NT2/D1 (cell line): Measurements from ENCODE around the gene ZNF518B.

Source experiments
- DNase-seq: peaks from one replicate; pipeline ENCODE4 v3.0.0-alpha.2; 2011; ENCODE audit warnings: low read depth, low spot score
- H3K27me3 ChIP-seq: 2 replicates; pipeline ENCODE4 v1.6.0; 2011; ENCODE audit warnings: mild to moderate bottlenecking; ENCODE audit not compliant: insufficient read length, insufficient read depth
- H3K36me3 ChIP-seq: 2 replicates; pipeline ENCODE4 v1.6.1; 2011; ENCODE audit warnings: mild to moderate bottlenecking, low read length, mixed read lengths; ENCODE audit not compliant: insufficient read depth, insufficient read length
- H3K4me1 ChIP-seq: 2 replicates; pipeline ENCODE4 v1.5.1; 2011; ENCODE audit not compliant: insufficient read depth, insufficient read length
- H3K4me3 ChIP-seq: 2 replicates; pipeline ENCODE4 v1.5.1; 2011; ENCODE audit warnings: low read depth; ENCODE audit not compliant: insufficient read length
- H3K9ac ChIP-seq: 2 replicates; pipeline ENCODE4 v1.6.0; 2011; ENCODE audit warnings: low read depth; ENCODE audit not compliant: insufficient read length
- H3K9me3 ChIP-seq: 2 replicates; pipeline ENCODE4 v1.5.1; 2011; ENCODE audit warnings: mild to moderate bottlenecking, low read length; ENCODE audit not compliant: insufficient read depth
- SUZ12 ChIP-seq: IDR thresholded peaks from 2 replicates; pipeline ENCODE4 v1.6.1; 2011; ENCODE audit not compliant: insufficient read length, insufficient read depth; ENCODE audit errors: extremely low read depth
- YY1 ChIP-seq: IDR thresholded peaks from 2 replicates; pipeline ENCODE4 v1.6.1; 2011; ENCODE audit not compliant: insufficient read length, insufficient read depth
- ZNF274 ChIP-seq: IDR thresholded peaks from 2 replicates; pipeline ENCODE4 v1.6.1; 2011; ENCODE audit warnings: mild to moderate bottlenecking, low read depth, low read length

ZNF518B gene

GRCh38 chr4:10456595-10457254 is 501 bp downstream of the ZNF518B start:
- peaks cover 40% of the 10 kb centered on the region for H3K27me3 ChIP-seq
- DNase-seq, result peak; percentile 36
- no peaks in the 10 kb centered on the region for H3K4me1 ChIP-seq
- TF ChIP-seq YY1 (peak; percentile 18), SUZ12 (no peak), ZNF274 (no peak)
- H3K4me3 ChIP-seq, result peak overlapping the region; percentile 81
- H3K36me3 ChIP-seq, result peaks cover 34% of the 10 kb centered on the region
- H3K9me3 ChIP-seq, result 0 out of 2 replicates have a peak, but pooled peaks cover 4% of the 10 kb centered on the region
- H3K9ac ChIP-seq, result peak overlapping the region; percentile 87

DNA sequence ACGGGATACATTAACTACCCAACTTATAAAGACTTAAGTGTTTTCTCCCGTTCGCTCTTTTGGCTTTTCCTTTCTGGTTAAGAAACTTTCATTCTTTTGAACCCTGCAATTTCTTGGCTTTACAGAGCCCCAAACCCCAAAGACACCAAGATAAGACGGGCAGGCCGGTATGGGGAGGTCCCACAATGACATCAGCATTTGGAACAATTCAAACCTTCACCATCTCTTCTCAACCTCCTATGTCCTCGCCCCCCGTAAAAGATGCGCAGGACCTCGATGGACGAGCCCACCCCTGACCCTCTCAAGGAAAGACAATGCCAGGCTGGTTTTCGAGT is 999 bp downstream of the ZNF518B start:
- no peak for DNase-seq
- Histone ChIP-seq H3K9me3 (0 out of 2 replicates have a peak, but pooled peaks cover 4% of the 10 kb centered on the region), H3K4me3 (peak overlapping the region; percentile 81), H3K27me3 (peaks cover 36% of the 10 kb centered on the region), H3K4me1 (no peaks in the 10 kb centered on the region), H3K9ac (peak overlapping the region; percentile 87), H3K36me3 (peaks cover 39% of the 10 kb centered on the region)
- TF ChIP-seq SUZ12 (no peak), YY1 (no peak), ZNF274 (no peak)

- H3K4me1 ChIP-seq, result no peaks in the 10 kb centered on the region
- 0 out of 2 replicates have a peak, but pooled peaks cover 4% of the 10 kb centered on the region for H3K9me3 ChIP-seq
- peaks cover 26% of the 10 kb centered on the region for H3K27me3 ChIP-seq
- H3K4me3 ChIP-seq, result no peak overlapping the region
- no peak for DNase-seq
- peaks cover 49% of the 10 kb centered on the region for H3K36me3 ChIP-seq
- H3K9ac ChIP-seq, result no peak overlapping the region
- TF ChIP-seq YY1 (no peak), SUZ12 (no peak), ZNF274 (no peak)
Observed at GRCh38 chr4:10455133-10455532, 2.1 kb downstream of the ZNF518B start.

- TF ChIP-seq SUZ12 (no peak), YY1 (no peak), ZNF274 (no peak)
- Histone ChIP-seq H3K27me3 (peaks cover 24% of the 10 kb centered on the region), H3K9me3 (0 out of 2 replicates have a peak, but pooled peaks cover 4% of the 10 kb centered on the region), H3K9ac (no peak overlapping the region), H3K36me3 (peaks cover 53% of the 10 kb centered on the region), H3K4me1 (no peaks in the 10 kb centered on the region), H3K4me3 (no peak overlapping the region)
- no peak for DNase-seq
Observed at GRCh38 chr4:10454726-10455125, 2.5 kb downstream of the ZNF518B start.

- Histone ChIP-seq H3K4me1 (no peaks in the 10 kb centered on the region), H3K9me3 (0 out of 2 replicates have a peak, but pooled peaks cover 4% of the 10 kb centered on the region), H3K9ac (no peak overlapping the region), H3K4me3 (no peak overlapping the region), H3K27me3 (peaks cover 18% of the 10 kb centered on the region), H3K36me3 (peaks cover 56% of the 10 kb centered on the region)
- TF ChIP-seq SUZ12 (no peak), YY1 (no peak)
- no peak for DNase-seq
Observed at GRCh38 chr4:10454121-10454520, 3.1 kb downstream of the ZNF518B start.

- no peak for DNase-seq
- no peak for TF ChIP-seq YY1
- H3K4me3 ChIP-seq, result no peak overlapping the region
- H3K27me3 ChIP-seq, result no peaks in the 10 kb centered on the region
- no peak overlapping the region for H3K9ac ChIP-seq
- peaks cover 89% of the 10 kb centered on the region for H3K36me3 ChIP-seq
- no peaks in the 10 kb centered on the region for H3K4me1 ChIP-seq
- H3K9me3 ChIP-seq, result peaks cover 7% of the 10 kb centered on the region; the same call in 1 of the 2 replicates
Observed at GRCh38 chr4:10448991-10449390, 8.2 kb downstream of the ZNF518B start.

DNA sequence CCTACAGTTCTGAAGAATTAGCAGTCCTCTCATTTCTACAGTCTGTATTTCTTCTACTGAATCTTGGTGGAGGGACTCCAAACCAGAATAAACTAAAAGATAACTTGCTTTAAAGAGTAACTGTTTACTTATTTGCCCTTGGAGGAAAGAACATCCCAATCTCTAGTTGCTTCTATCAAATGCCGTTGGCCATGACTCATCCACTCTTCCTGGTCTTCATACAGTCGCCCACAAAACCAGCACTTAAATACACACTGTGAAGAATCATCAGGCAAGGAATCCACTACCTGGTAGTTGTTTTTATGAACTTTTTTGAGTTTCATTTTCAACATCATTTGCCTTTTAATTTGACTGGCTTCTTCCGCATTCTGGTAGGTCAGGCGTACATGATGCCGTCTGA is 14.2 kb downstream of the ZNF518B start:
- no peak overlapping the region for H3K9ac ChIP-seq
- peaks cover 10% of the 10 kb centered on the region; the same call in 1 of the 2 replicates for H3K9me3 ChIP-seq
- H3K4me1 ChIP-seq, result no peaks in the 10 kb centered on the region
- H3K27me3 ChIP-seq, result no peaks in the 10 kb centered on the region
- peaks cover 53% of the 10 kb centered on the region for H3K36me3 ChIP-seq
- no peak for DNase-seq
- no peak overlapping the region for H3K4me3 ChIP-seq
- TF ChIP-seq SUZ12 (no peak), YY1 (no peak), ZNF274 (no peak)

- Histone ChIP-seq H3K4me3 (no peak overlapping the region), H3K36me3 (peaks cover 50% of the 10 kb centered on the region), H3K27me3 (no peaks in the 10 kb centered on the region), H3K9ac (no peak overlapping the region), H3K4me1 (no peaks in the 10 kb centered on the region), H3K9me3 (peaks cover 10% of the 10 kb centered on the region; the same call in 1 of the 2 replicates)
- TF ChIP-seq SUZ12 (no peak), ZNF274 (no peak), YY1 (no peak)
- DNase-seq, result no peak
Observed at GRCh38 chr4:10441512-10441911, 15.7 kb downstream of the ZNF518B start.
